Activated CD4-positive, alpha-beta T cell treated with anti-CD3 and anti-CD28 coated beads for 48 hours (primary cell): ENCODE measurements around the gene GPRC6A.

Experiments
- DNase-seq: peaks from one replicate; pipeline ENCODE4 v3.0.0-alpha.2; 2020

Gene GPRC6A

GRCh38 chr6:116783852-116784251 lies 45.0 kb downstream of the GPRC6A start:
- DNase-seq, result no peak

- DNase-seq, result no peak
These were observed 49.2 kb downstream of the GPRC6A start for GRCh38 chr6:116779573-116780164.

GRCh38 chr6:116773886-116774285 lies 55.0 kb downstream of the GPRC6A start:
- DNase-seq, result no peak

- no peak for DNase-seq
These were observed 56.4 kb downstream of the GPRC6A start for GRCh38 chr6:116772450-116772849.

- no peak for DNase-seq
These were observed 61.2 kb downstream of the GPRC6A start for GRCh38 chr6:116767715-116768114.

- no peak for DNase-seq
These were observed 62.2 kb downstream of the GPRC6A start for GRCh38 chr6:116766506-116767176.

GRCh38 chr6:116764961-116765841 lies 63.7 kb downstream of the GPRC6A start, which contains the start of gene FAM162B:
Gene FAM162B, minus strand, starts transcription at chr6:116765719. Its CDS starts 143 bp downstream, at chr6:116765576.
- peak; percentile 16 for DNase-seq

- peak; percentile 6 for DNase-seq
These were observed 64.3 kb downstream of the GPRC6A start for GRCh38 chr6:116764629-116764960.

- DNase-seq, result no peak
These were observed 64.8 kb downstream of the GPRC6A start for GRCh38 chr6:116763906-116764628.

GRCh38 chr6:116763048-116763447 lies 65.8 kb downstream of the GPRC6A start:
- DNase-seq, result no peak

GRCh38 chr6:116762235-116762634 lies 66.6 kb downstream of the GPRC6A start:
- DNase-seq, result no peak

GRCh38 chr6:116761779-116762178 lies 67.1 kb downstream of the GPRC6A start:
- DNase-seq, result no peak

- no peak for DNase-seq
These were observed 83.7 kb downstream of the GPRC6A start for GRCh38 chr6:116745176-116745575.
